ENCODE data around the gene POR.

The POR gene

DNA sequence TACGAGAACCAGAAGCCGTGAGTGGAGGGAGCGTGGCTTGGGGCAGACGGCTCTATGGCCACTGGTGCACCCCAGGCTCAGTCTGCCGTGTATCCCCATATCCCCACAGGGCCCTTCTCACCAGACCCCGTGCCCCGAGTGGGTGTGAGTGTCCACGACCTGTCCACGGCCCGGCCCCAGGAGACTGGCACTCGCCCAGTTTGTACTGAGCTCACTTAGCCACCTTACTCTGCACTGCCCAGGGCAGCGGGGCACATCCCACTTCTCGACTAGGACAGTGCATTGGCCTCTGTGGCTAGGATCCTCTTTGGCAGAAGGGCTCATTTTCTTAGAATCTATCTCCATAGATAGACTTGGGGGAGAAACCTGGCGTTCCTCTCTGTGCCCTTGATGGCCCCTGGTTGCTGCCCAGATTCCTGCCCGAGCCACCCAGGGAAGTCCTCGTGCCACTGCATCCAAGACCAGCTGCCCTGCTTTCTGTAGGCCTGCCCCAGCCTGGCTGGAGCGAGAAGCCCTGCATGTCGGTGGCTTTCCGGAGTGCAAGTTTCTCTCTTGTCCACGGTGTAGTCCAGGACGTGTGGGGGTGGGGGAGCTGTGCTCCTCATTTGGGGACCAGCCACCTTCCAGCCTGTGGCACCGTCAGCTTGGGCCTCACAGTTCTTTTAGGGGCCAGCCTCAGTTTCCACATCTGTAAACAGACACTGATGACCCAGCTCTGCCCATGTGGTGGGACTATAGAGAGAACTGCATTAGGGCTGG is 67.5 kb downstream of the POR start:
- no peak overlapping the region for H3K4me3 ChIP-seq (replicated peaks in 1 of 2; ENCODE audit: low read depth in 2 of 2, low read length in 2 of 2)
- TF ChIP-seq, protein P1, sequence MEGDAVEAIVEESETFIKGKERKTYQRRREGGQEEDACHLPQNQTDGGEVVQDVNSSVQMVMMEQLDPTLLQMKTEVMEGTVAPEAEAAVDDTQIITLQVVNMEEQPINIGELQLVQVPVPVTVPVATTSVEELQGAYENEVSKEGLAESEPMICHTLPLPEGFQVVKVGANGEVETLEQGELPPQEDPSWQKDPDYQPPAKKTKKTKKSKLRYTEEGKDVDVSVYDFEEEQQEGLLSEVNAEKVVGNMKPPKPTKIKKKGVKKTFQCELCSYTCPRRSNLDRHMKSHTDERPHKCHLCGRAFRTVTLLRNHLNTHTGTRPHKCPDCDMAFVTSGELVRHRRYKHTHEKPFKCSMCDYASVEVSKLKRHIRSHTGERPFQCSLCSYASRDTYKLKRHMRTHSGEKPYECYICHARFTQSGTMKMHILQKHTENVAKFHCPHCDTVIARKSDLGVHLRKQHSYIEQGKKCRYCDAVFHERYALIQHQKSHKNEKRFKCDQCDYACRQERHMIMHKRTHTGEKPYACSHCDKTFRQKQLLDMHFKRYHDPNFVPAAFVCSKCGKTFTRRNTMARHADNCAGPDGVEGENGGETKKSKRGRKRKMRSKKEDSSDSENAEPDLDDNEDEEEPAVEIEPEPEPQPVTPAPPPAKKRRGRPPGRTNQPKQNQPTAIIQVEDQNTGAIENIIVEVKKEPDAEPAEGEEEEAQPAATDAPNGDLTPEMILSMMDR (IDR thresholded peaks at IDR 0.05; ENCODE audit: low read depth, low read length): no peak
- no peak for DNase-seq (ENCODE audit: low read depth in 2 of 2)

- no peak for DNase-seq (ENCODE audit: low read depth in 2 of 2)
- H3K4me3 ChIP-seq (replicated peaks in 1 of 2; ENCODE audit: low read depth in 2 of 2, low read length in 2 of 2): no peak overlapping the region
- TF ChIP-seq, protein P1 (IDR thresholded peaks at IDR 0.05; ENCODE audit: low read depth, low read length): no peak
Measured at GRCh38 chr7:75983471-75984129, 68.6 kb downstream of the POR start.

GRCh38 chr7:75984130-75985008 is 69.4 kb downstream of the POR start:
- no peak overlapping the region for H3K4me3 ChIP-seq (replicated peaks in 1 of 2; ENCODE audit: low read depth in 2 of 2, low read length in 2 of 2)
- TF ChIP-seq, protein P1 (IDR thresholded peaks at IDR 0.05; ENCODE audit: low read depth, low read length): no peak
- no peak for DNase-seq (ENCODE audit: low read depth in 2 of 2)

DNA sequence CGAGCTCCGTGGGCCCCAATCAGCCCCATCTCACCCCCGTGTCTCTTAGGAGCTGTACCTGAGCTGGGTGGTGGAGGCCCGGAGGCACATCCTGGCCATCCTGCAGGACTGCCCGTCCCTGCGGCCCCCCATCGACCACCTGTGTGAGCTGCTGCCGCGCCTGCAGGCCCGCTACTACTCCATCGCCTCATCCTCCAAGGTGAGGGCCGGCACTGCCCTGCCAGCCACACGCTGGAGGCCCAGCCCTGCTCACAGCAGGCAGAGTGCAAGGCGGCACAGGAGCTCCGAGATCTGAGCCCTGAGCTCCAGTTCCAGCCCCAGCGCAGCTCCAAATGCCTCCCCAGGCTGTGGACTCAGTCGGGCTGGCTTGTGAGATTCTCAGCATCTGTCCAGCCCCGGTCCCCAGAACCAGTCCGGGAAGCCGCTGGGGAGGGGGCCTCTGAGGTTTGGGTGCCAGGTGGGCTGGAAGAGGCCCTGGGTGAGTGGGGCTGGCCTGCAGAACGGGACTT is 70.1 kb downstream of the POR start:
- no peak overlapping the region for H3K4me3 ChIP-seq (replicated peaks in 1 of 2; ENCODE audit: low read depth in 2 of 2, low read length in 2 of 2)
- TF ChIP-seq, protein P1 (IDR thresholded peaks at IDR 0.05; ENCODE audit: low read depth, low read length): no peak
- no peak for DNase-seq (ENCODE audit: low read depth in 2 of 2)

- TF ChIP-seq, protein P1 (IDR thresholded peaks at IDR 0.05; ENCODE audit: low read depth, low read length): no peak
- no peak for DNase-seq (ENCODE audit: low read depth in 2 of 2)
Measured at GRCh38 chr7:75985518-75986146, 70.7 kb downstream of the POR start.

DNA sequence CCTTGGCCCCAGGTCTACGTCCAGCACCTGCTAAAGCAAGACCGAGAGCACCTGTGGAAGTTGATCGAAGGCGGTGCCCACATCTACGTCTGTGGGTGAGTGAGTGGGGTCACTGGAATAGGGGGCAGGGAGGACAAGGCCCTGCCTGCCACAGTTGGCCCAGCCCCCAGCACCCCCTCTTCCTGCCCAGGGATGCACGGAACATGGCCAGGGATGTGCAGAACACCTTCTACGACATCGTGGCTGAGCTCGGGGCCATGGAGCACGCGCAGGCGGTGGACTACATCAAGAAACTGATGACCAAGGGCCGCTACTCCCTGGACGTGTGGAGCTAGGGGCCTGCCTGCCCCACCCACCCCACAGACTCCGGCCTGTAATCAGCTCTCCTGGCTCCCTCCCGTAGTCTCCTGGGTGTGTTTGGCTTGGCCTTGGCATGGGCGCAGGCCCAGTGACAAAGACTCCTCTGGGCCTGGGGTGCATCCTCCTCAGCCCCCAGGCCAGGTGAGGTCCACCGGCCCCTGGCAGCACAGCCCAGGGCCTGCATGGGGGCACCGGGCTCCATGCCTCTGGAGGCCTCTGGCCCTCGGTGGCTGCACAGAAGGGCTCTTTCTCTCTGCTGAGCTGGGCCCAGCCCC is 71.3 kb downstream of the POR start:
- DNase-seq (ENCODE audit: low read depth in 2 of 2): no peak
- TF ChIP-seq, protein P1 (IDR thresholded peaks at IDR 0.05; ENCODE audit: low read depth, low read length): no peak
- no peak overlapping the region for H3K4me3 ChIP-seq (replicated peaks in 1 of 2; ENCODE audit: low read depth in 2 of 2, low read length in 2 of 2)

More at GRCh38 chr7:75985518-75986146, 70.7 kb downstream of the POR start:
- no peak overlapping the region for H3K4me3 ChIP-seq (replicated peaks in 1 of 2; ENCODE audit: low read depth in 2 of 2, low read length in 2 of 2)

Measured in cardiac fibroblast (primary cell).